Activated CD4-positive, alpha-beta T cell treated with anti-CD3 and anti-CD28 coated beads, Interleukin-2, Interleukin-4, amounts not matched to agents 100 ng/mL and 50 ng/mL, durations not matched to agents 16 hours and 8 hours (primary cell): ENCODE measurements around the gene DNAJB6.

Experiments used
- DNase-seq: peaks from one replicate; pipeline ENCODE4 v3.0.0-alpha.2; 2020; ENCODE audit warnings: low spot score

The DNAJB6 gene

DNA sequence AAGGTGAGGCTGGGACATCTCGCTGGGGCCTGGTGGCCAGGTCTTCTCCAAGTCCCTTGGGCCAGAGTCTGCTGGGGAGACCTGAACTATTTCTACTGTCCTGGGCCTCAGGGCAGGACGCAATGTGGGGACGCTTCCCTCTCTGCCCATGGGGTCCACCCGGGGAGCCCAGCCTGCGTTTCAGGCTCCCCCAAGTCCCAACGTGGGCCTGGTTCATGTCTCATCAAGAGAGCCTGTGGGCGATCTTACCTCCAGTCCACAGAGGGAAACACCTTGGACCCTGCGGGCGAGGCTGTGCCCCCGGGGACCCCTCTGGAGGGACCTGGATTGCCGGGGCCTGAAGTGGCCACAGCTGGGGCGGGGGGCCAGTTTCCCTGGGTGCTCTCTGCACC is 91.7 kb downstream of the DNAJB6 start:
- no peak for DNase-seq

DNA sequence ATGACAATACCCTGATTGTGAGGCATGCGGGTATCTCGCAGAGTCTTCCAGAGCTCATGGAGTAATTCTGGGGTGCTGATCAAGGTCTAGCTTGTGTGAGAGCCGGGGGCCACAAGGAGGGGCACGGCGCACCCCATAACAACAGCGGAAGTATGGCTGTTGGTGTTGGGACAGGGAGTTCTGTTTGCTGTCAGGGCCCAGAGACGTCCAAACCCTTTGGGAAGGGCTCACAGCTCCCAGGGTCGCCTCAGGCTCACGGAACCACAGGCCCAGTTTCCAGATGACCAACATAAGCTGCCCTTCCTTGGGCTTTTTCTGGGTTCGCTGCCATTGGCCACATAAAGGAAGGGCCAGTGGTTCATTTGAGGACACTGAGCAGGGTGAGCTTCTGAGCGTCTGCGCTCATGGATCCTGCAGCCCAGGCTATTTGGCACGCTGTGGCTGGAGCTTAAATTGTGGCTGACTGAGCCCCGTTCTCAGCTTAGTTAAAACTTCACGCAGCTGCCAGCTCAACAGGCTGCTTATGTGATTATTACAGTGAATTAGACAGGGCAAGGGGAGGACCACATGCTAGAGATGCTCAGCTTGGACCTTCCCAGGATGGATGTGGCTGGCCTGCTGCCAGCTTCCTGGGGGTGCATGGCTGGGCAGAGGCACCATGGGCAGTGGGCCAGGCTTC is 92.3 kb downstream of the DNAJB6 start:
- DNase-seq: no peak

DNA sequence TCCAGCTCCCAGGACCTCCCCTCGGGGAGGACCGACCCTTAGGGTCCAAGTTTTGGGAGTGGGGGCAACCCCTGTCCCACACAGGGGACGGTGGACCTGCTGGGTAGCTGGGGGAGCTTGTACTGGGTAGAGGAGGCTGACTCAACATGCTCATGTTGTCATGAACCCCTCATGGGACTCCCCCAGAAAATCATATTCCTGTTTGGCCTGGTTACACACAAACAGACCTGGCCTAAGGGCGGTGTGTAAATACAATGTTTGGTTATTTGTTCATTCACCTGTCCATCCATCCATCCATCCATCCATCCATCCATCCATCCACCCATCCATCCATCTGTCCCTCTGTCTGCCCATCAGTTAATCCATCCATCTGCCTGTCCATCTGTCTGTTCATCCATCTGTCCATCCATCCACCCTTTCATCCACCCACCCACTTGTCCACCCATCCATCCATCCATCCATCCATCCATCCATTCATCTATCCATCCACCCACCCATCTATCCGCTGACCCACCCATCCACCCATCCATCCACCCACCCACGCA is 92.9 kb downstream of the DNAJB6 start:
- no peak for DNase-seq

DNA sequence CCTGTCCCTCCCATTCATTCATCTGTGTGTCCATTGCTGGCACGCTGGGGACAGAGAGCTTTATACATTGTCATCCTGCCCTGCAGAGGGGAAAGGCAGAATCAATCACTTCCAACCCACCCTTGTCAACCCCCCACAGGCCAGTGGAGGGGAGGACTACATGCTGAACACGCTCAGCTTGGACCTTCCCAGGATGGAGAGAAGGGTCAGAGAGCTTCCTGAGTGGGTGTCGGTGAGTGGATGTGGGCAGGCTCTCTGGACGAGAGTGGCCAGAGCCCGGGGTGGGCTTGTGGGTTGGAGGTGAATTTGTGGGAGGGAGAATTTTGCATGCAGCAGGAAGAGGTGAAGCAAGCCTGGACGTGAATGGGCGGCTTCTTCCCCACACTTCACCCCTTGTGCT is 93.9 kb downstream of the DNAJB6 start:
- no peak for DNase-seq

DNA sequence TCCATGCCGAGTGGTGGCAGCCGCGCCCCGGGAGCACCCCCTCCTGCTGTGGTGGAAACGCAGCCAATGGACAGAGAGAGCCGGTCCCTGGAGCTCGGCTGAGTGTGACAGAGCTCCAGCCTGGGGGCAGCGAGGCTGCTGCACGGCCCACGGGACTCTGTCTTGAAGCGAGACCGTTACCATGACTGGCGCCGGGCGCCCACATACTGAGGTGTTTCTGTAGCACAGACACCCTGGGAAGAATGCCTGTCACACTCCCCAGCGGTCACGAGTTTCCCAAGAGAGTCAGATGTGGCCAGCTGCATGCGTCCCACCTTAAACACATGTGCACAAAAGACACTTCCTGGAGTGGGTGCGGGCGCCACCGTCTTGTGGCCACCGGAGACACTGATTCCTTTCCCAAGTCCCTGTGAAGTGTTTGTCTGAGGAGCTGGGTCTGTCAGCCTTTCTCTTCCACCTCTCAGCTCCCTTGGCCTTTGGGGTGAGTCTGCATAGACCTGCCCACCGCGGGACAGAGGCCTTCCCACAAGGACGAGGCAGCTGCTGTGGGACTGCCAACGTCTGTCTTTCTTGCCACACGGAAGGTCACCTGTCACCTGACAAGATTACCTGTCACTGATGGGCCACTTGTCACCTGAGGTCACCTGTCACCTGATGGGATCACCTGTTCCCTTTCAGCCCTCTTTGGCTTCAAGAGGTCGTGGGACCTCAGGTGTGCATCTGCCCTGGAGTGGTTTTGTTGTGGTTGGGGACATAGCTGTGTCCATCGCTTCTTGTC is 94.6 kb downstream of the DNAJB6 start:
- no peak for DNase-seq

DNA sequence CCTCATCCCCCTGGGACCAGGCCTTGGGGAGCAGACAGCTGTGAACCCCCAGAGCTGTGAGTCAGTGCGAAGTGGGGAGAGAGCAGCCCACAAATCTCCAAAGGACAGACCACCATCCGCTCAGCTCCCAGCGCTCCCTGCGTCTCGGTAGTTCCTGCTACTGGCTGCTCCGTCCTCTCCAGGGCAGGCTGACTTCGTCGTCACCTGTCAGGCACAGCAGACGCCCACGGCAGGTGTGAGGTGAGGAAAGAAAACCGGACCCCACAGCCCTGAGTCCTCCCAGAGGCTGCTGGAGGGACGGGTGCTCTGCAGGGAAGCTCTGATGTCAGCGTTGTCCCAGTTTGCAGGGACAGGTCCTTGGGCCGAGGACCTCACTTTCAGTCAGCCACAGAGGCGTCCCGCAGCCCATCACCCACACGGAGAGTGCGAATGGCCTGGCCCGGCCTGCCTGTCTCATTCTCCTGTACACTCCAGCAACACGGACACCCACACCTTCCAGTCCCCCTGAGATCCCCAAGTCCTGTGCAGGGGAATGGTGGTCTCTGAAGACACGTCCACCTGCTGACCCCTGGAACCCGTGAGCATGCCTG is 95.2 kb downstream of the DNAJB6 start:
- no peak for DNase-seq

DNA sequence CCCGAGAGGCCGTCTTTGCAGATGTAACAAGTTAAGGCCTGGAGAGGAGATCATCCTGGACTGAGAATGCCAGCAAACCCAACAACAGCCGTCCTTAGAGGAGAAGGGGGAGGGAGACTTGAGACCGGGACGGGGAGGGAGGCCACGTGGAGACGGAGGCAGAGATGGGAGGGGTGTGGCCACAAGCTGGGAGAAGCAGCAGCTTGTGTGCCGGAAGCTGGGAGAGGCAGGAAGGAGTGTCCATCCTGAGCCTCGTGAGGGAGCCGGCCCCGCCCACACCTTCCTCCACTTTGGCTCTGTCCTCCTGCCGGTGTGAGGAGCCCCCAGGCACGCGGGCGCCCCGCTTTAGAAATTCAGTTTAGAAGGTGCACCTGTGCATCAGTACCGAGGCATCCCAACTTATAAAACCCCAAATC is 95.7 kb downstream of the DNAJB6 start:
- DNase-seq: peak; percentile 15

DNA sequence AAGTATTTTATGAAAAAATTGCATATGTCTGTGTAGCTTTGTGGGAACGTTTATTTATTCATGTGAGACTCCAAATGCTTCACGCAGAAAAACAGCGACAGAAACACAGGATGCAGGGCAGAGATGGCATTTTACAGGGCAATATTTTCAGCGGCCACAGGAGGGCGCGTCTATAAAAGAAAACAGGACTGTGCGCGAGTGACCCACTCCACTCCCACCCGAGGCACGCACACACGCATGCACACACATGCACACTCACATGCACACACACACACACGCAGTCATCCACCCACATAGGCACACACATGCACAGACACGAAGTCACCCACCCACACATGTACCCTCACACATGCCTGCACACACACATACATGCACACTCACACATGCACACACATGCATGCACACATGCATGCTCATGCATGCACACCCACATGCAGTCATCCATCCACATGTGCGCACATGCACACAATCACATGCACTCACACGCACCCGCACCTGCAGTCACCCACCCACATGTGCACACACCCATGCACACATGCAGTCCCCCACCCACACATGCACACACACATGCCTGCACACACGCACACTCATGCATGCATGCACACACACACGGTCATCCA is 96.3 kb downstream of the DNAJB6 start:
- peak; percentile 58 for DNase-seq

DNA sequence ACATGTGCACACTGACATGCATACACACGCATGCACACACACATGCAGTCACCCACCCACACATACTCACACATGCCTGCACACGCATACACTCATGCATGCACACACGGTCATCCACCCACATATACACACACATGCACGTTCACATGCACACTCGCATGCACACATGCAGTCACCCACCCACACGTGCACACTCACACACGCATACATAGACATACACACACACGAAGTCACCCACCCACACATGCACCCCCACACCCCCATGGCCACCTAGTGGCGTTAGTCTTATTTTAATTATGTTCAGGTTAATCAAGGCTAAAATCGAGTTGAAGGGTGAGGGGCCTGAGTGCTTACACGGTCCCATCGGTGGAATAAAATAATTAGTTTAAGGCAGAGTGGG is 96.8 kb downstream of the DNAJB6 start:
- DNase-seq: no peak

DNA sequence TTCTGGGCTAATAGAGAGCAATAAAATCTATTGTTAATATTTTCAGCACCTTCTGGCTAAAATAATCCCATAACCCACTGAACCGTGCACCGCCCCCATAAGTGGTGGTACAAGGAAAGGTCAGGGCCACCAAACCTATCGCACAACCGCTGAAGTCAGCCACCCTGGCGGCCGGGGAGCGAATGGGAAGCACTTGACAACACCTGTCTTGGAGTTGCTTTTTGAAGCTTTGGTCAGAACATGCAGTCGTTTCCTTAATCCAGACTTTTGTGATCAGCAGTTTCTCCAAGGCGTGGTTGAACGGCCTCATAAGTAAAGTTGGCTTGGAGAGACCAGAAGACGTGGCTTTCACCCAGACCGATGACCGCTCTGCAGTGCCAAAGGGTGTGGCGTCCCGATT is 97.4 kb downstream of the DNAJB6 start:
- no peak for DNase-seq

DNA sequence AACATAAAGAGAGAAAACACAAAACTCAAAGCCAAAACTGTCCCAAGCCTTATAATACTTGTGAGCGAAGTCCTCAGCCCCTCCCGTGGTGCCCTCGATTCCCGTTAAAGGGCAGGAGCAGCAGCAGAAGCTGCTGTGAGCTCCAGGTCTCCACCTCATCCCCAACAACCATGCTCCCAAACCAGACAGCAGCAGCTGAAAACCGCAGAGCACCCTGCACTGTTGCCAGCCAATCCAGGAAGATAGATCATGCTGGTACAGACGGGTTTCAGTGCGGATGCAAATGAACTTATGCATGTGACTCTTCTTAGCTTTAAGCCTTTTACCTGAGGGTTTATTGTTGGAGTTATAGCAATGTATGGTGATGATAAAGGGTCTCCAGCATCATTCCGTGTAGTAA is 97.9 kb downstream of the DNAJB6 start:
- DNase-seq: no peak

DNA sequence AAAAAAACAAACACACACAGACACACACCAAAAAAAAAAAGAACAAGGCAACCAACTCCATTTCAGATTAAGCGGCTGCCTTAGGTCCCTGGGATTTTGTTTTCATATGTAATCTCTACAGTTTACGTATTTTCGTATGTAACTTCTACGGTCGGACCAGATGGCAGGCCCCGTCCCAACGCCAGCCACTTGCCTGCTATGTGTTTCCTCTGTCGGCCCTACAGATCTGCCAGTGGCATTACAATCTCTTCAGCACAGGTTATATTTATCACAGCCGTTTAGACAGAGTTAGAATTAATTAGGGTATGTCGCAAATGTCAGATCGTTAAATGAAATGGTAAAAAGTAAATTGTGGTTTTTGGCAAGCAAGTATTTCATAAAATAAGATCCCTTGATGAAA is 99.3 kb downstream of the DNAJB6 start:
- no peak for DNase-seq

DNA sequence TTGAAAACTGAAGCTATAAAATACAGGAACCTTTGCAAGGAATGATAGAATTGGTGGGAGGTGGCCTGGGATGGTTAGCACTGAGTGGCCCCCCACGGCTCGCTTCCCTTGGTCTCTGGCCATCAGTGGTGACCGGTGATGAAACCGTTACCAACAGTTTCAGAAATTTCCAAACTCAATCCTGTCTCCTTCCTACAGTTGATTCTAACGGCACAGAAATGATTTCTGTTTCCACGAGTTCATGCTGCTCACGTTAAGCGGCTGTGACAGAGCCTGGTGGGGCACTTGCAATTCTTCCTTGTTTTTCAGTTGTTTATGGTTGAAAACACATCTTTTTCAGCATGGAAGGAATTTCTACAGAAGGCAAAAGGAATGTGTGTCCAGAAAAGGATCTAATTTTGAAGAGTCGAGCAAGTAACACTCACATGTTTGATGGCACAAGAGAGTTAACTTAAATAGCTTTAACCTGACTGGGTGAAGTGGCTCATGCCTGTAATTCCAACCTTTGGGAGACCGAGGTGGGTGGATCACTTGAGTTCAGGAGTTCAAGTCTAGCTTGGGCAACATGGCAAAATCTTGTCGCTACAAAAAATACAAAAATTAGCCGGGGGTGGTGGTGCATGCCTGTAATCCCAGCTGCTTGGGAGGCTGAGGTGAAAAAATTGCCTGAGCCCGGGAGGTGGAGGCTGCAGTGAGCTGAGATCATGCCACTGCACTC is 100.1 kb downstream of the DNAJB6 start:
- DNase-seq: no peak

DNA sequence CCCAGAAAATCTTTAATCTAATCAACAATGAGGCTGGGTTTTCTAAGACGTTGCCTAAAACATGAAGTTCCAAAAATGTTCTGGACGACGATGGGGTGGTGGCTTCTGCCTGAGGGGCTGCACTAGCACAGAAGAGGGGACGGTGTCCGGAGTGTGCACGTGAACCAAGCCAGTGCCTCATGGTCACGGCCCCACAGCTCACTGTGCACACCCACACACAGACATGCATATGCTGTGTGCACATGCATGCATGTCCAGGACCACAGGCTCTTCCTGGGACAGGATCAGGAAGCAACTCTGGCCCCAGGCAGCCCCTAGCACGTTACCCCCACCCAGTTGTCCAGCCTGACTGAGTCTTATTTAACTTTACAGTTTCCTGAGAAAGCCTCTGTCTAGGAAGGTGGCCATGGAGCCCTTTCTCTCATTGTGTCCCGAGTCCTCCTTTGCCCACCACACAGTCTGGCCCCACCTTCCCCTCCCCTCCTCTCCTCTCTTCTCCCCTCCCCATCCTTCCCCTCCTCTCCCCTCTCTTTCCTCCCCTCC is 100.8 kb downstream of the DNAJB6 start:
- no peak for DNase-seq

DNA sequence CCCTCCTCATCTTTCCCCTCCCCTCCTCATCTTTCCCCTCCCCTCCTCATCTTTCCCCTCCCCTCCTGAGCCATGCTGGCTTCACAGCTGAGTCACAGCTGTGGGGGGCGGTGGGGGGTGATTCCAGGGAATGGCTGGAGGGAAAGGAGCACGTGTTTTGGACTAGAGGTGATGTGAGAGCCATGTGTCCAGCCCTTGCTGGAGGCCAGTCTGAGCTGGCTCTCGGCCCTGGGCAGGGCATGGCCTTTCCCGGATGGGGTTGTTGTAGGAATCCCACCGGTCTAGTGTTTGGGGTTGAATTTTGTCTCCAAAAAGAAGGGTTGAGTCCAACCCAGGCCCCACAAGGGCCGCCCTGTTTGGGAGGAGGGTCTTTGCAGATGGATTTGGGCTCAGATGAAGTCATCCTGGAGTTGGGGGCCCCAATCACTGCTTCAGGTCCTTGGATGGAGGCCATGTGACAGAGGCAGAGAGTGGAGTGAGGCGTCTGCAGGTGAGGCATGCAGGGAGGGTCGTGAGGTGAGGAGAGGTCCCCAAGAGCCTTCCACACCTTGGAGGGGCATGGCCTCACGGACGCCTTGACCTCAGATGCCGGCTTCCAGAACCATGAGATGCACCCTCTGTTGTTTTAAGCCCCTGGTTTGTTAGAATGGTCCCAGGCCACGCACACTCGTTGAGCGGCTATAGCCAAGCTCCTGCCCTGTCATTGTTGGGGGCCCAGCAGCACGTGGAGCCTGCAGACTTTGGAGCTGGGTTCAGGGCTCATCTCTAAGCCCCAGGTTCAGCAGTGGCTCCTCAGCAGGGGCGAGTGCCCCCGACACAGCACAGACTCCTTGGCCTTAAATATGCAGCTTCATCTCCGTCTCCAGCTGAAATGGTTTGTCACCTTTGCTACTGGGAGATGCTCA is 101.6 kb downstream of the DNAJB6 start:
- no peak for DNase-seq

DNA sequence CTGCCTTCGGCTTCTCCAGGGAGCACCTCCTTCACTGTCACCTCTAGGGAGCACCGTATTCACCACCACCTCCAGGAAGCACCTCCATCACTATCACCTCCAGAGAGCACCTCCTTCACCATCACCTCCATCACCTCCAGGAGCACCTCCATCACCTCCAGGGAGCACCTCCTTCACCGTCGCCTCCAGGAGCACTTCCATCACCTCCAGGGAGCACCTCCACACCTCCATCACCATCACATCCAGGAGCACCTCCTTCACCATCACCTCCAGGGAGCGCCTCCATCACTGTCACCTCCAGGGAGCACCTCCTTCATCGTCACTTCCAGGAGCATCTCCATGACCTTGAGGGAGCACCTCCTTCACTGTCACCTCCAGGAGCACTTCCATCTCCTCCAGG is 102.3 kb downstream of the DNAJB6 start:
- DNase-seq: no peak

DNA sequence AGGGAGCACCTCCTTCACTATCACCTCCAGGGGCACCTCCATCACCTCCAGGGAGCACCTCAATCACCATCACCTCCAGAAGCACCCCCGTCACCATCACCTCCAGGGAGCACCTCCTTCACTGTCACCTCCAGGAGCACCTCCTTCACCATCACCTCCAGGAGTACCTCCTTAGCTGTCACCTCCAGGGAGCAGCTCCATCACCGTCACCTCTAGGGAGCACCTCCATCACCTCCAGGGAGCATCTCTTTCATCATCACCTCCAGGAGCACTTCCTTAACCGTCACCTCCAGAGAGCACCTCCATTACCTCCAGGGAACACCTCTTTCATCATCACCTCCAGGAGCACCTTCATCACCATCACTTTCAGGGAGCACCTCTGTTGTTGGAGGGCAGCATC is 103.0 kb downstream of the DNAJB6 start:
- no peak for DNase-seq

DNA sequence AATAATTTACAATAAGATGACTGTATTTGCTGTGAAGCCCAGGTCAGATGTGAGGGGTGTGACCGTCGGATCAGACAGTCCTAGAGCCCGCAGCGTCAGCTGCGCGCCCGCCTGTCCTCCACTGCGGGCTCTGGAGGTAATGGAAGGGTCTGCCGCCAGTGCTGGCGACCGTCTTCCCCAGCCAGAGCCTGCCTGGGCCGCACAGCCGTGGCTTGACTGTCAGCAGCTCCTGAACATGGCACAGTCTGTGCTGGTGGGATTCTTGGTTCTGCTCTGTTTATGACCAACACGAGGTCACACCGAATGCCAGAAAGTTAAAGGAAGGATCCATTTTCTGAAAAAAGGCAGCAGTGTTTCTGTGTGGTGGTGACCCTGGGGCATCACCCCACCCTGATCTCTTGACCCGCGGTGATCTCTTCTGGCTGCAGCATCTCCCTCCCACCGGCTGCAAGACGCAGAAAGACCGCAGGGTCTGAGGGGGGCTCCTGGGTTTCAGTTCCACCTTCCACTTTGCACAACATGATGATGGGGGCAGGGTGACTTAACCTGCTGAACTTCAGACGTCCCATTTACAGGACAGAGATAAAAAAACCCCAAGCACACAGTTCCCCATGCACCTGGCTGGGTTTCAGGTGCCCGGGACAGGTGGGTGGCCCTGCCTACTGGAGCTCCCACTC is 103.7 kb downstream of the DNAJB6 start:
- DNase-seq: no peak

DNA sequence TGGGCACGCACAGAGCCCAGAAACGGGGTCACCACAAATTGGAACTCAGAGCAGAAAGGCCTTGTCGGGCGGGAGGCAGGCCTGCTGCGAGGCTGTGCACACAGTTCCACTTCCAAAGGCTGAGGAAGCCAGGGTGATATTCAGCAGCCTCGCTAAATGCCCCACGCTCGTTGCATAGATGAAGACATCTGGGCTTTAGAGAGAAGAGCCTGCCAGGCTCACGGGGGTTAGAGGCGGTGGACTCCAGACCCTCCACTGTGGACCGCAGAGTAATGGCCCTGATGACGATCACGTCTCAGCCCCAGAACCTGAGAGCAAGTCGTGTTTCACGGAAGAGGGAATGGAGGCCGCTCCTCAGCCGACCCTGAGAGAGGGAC is 104.2 kb downstream of the DNAJB6 start:
- no peak for DNase-seq

DNA sequence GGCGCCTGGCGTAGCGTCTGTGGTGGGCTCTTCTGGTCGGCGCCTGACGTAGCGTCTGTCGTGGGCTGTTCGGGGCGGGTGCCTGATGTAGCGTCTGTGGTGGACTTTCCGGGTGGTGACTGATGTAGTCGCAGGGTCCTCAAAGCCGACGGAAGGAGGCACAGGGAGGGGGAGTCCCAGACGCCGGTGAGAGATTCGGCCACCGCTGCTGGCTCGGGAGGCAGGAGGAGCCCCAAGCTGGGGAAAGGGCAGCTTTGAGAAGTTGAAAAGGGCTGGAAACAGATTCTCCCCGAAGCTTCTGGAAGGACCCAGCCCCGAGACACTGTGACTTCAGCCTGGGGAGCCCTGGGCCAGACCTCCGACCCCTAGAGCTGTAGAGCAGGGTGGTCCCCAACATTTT is 105.7 kb downstream of the DNAJB6 start:
- no peak for DNase-seq
